H9 (cell line): Measurements from ENCODE around the gene ROBO2. TPM values are rescaled to one million over a fixed set of nuclear protein-coding genes. Genes with fewer than 3 reads are reported as not detected.

ENCODE experiments used
- DNase-seq: peaks from one replicate; pipeline ENCODE4 v3.0.0-alpha.2; 2017
- H2AFZ ChIP-seq: one replicate; pipeline ENCODE4 v1.6.1; 2013; ENCODE audit warnings: mild to moderate bottlenecking, low read length, control low read depth, moderate library complexity
- H2AK5ac ChIP-seq: 2 replicates; pipeline ENCODE4 v1.6.1; 2013; ENCODE audit warnings: low read length, control low read depth, mixed read lengths; ENCODE audit not compliant: insufficient read length
- H2BK120ac ChIP-seq: one replicate; pipeline ENCODE4 v1.6.1; 2013; ENCODE audit warnings: low read depth, mild to moderate bottlenecking, low read length, control low read depth, inconsistent platforms; ENCODE audit not compliant: poor library complexity, severe bottlenecking
- H2BK12ac ChIP-seq: 2 replicates; pipeline ENCODE4 v1.6.1; 2013; ENCODE audit warnings: low read length, control low read depth, mixed read lengths, low read depth; ENCODE audit not compliant: insufficient read length
- H2BK15ac ChIP-seq: 2 replicates; pipeline ENCODE4 v1.6.1; 2013; ENCODE audit warnings: low read depth, low read length, control low read depth
- H2BK20ac ChIP-seq: one replicate; pipeline ENCODE4 v1.6.1; 2013; ENCODE audit warnings: low read depth, mild to moderate bottlenecking, low read length, control low read depth, inconsistent platforms; ENCODE audit not compliant: poor library complexity, severe bottlenecking
- H2BK5ac ChIP-seq: 2 replicates; pipeline ENCODE4 v1.6.1; 2013; ENCODE audit warnings: low read length, control low read depth, mixed read lengths; ENCODE audit not compliant: insufficient read length
- H3K14ac ChIP-seq: 2 replicates; pipeline ENCODE4 v1.6.1; 2013; ENCODE audit warnings: low read length, control low read depth; ENCODE audit not compliant: insufficient read depth
- H3K18ac ChIP-seq: 2 replicates; pipeline ENCODE4 v1.6.1; 2013; ENCODE audit warnings: low read depth, mild to moderate bottlenecking, mixed read lengths, low read length, control low read depth; ENCODE audit not compliant: insufficient read length
- H3K23ac ChIP-seq: 2 replicates; pipeline ENCODE4 v1.6.1; 2013; ENCODE audit warnings: low read length, control low read depth, mixed read lengths, low read depth; ENCODE audit not compliant: insufficient read length
- H3K23me2 ChIP-seq: 2 replicates; pipeline ENCODE4 v1.6.1; 2013; ENCODE audit warnings: low read depth, mild to moderate bottlenecking, mixed read lengths, low read length, control low read depth; ENCODE audit not compliant: insufficient read length, poor library complexity, severe bottlenecking
- H3K27ac ChIP-seq: 2 replicates; pipeline ENCODE4 v1.5.1; 2013; ENCODE audit warnings: low read length, control low read depth, mixed read lengths, low read depth; ENCODE audit not compliant: insufficient read length
- H3K27me3 ChIP-seq: 2 replicates; pipeline ENCODE4 v1.6.1; 2013; ENCODE audit warnings: low read length, control low read depth, inconsistent platforms; ENCODE audit not compliant: insufficient read depth
- H3K4ac ChIP-seq: 2 replicates; pipeline ENCODE4 v1.6.1; 2013; ENCODE audit warnings: low read depth, mild to moderate bottlenecking, control low read depth, inconsistent platforms, low read length, moderate library complexity
- H3K4me1 ChIP-seq: 2 replicates; pipeline ENCODE4 v1.6.1; 2013; ENCODE audit warnings: low read length, control low read depth, inconsistent platforms; ENCODE audit not compliant: insufficient read depth
- H3K4me2 ChIP-seq: 2 replicates; pipeline ENCODE4 v1.6.1; 2013; ENCODE audit warnings: low read length, control low read depth, mixed read lengths; ENCODE audit not compliant: insufficient read length, insufficient read depth
- H3K56ac ChIP-seq: 2 replicates; pipeline ENCODE4 v1.6.1; 2013; ENCODE audit warnings: low read depth, mild to moderate bottlenecking, mixed read lengths, low read length, control low read depth; ENCODE audit not compliant: insufficient read length
- H3K79me1 ChIP-seq: 2 replicates; pipeline ENCODE4 v1.6.1; 2013; ENCODE audit warnings: low read depth, mild to moderate bottlenecking, moderate library complexity, low read length, control low read depth, inconsistent platforms; ENCODE audit not compliant: insufficient read depth, poor library complexity, severe bottlenecking
- H3K79me2 ChIP-seq: 2 replicates; pipeline ENCODE4 v1.6.1; 2013; ENCODE audit warnings: low read length, control low read depth, inconsistent platforms; ENCODE audit not compliant: insufficient read depth
- H3K9ac ChIP-seq: 2 replicates; pipeline ENCODE4 v1.6.1; 2013; ENCODE audit warnings: low read length, control low read depth, mixed read lengths; ENCODE audit not compliant: insufficient read length; ENCODE audit errors: extremely low read depth
- H3K9me3 ChIP-seq: one replicate; pipeline ENCODE4 v1.6.1; 2013; ENCODE audit warnings: low read depth, low read length, inconsistent platforms; ENCODE audit not compliant: control insufficient read depth
- H3T11ph ChIP-seq: one replicate; pipeline ENCODE4 v1.6.1; 2013; ENCODE audit warnings: mild to moderate bottlenecking, low read length, control low read depth, inconsistent platforms
- H4K20me1 ChIP-seq: one replicate; pipeline ENCODE4 v1.6.1; 2013; ENCODE audit not compliant: control insufficient read depth, insufficient read length, insufficient read depth
- H4K5ac ChIP-seq: 2 replicates; pipeline ENCODE4 v1.6.1; 2013; ENCODE audit warnings: low read depth, mild to moderate bottlenecking, mixed read lengths, low read length, control low read depth; ENCODE audit not compliant: insufficient read length
- H4K8ac ChIP-seq: replicated peaks from 2 replicates; pipeline ENCODE4 v1.6.1; 2013; ENCODE audit warnings: low read length, control low read depth, mixed read lengths, low read depth; ENCODE audit not compliant: insufficient read length
- H4K91ac ChIP-seq: 2 replicates; pipeline ENCODE4 v1.6.1; 2013; ENCODE audit warnings: low read depth, mild to moderate bottlenecking, moderate library complexity, mixed read lengths, low read length, control low read depth; ENCODE audit not compliant: insufficient read length
- H3K27ac Mint-ChIP-seq, 3 experiments: 2 replicates in 2 of 3; 3 replicates in 1 of 3; pipeline ENCODE4 v1.8.0; 2020 to 2021; ENCODE audit warnings: mixed read lengths in 3 of 3, mild to moderate bottlenecking in 1 of 3, moderate library complexity in 1 of 3
- H3K27me3 Mint-ChIP-seq: 2 replicates; pipeline ENCODE4 v1.8.0; 2021; ENCODE audit warnings: low read depth, mild to moderate bottlenecking, moderate library complexity, mixed read lengths
- H3K36me3 Mint-ChIP-seq, 3 experiments: 2 replicates in 2 of 3; 3 replicates in 1 of 3; pipeline ENCODE4 v1.8.0; 2020 to 2021; ENCODE audit warnings: low read depth in 3 of 3, mixed read lengths in 3 of 3; ENCODE audit not compliant: insufficient read depth in 1 of 3
- H3K4me1 Mint-ChIP-seq, 2 experiments: 2 replicates each; pipeline ENCODE4 v1.8.0; 2020; ENCODE audit warnings: mixed read lengths in 2 of 2
- H3K4me3 Mint-ChIP-seq, 2 experiments: 2 replicates in 1 of 2; 3 replicates in 1 of 2; pipeline ENCODE4 v1.8.0; 2020 to 2021; ENCODE audit warnings: mild to moderate bottlenecking in 2 of 2, mixed read lengths in 2 of 2, moderate library complexity in 1 of 2
- H3K9me3 Mint-ChIP-seq, 2 experiments: 2 replicates in 1 of 2; 3 replicates in 1 of 2; pipeline ENCODE4 v1.8.0; 2020; ENCODE audit warnings: mild to moderate bottlenecking in 2 of 2, mixed read lengths in 2 of 2, moderate library complexity in 1 of 2
- WGBS: extraction: QIAGEN DNeasy Blood & Tissue Kit; methylation state at CpG from one replicate; pipeline ENCODE4 v1.1.7; 2013; ENCODE audit warnings: missing lambda C conversion rate, low lambda C conversion rate, mixed read lengths; ENCODE audit not compliant: insufficient read length; ENCODE audit errors: extremely low coverage; 5-methylcytosine and 5-hydroxymethylcytosine counted together
- total RNA-seq: library from RNA; stranded (reverse); gene quantifications from 2 replicates; pipeline ENCODE4 v1.2.1, GENCODE V29; 2021
- TF ChIP-seq, protein P1 (sequence below): fragments of 200-600 bp; sonication (generic); conservative IDR thresholded peaks from 3 replicates; pipeline ENCODE4 v1.8.0; 2021; ENCODE audit warnings: antibody characterized with exemption, mild to moderate bottlenecking

ROBO2 gene
- total RNA-seq, 1 experiment from 2014 or later = 2.3 TPM

DNA sequence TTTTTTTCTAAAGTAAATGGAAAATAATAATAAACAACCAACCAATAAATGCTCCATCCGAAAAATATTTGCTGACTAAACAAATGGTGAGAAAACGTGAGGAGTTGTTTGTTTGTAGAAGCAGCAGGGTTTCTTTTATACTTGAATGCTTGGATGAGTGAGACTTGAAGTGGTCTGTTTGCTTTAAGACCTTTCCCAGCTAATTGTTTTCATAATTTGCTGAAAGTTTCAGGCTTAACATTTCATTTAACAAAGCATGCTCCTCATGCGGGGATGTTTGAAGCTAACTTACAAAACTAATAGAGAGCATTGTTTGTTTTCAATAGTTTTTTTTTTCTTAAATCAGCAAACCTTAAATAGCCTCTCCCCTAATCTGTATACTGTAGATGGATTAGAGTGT is 484.6 kb downstream of the ROBO2 start:
- Histone ChIP-seq H3K27ac (no peak overlapping the region), H2BK20ac (no peak overlapping the region), H2BK12ac (no peak overlapping the region), H3K23me2 (no peaks in the 10 kb centered on the region), H2BK5ac (no peak overlapping the region), H4K91ac (no peak overlapping the region), H3K9me3 (no peaks in the 10 kb centered on the region), H4K8ac (no peak overlapping the region), H3K56ac (no peak overlapping the region), H2BK120ac (no peak overlapping the region), H2AFZ (no peak overlapping the region), H3K9ac (no peak overlapping the region), H3K79me1 (no peaks in the 10 kb centered on the region), H3T11ph (no peak overlapping the region), H4K5ac (no peak overlapping the region), H3K4ac (no peak overlapping the region), H2AK5ac (no peak overlapping the region), H3K23ac (no peak overlapping the region), H3K14ac (no peak overlapping the region), H3K18ac (no peak overlapping the region), H3K4me2 (no peak overlapping the region), H3K27me3 (no peaks in the 10 kb centered on the region), H3K79me2 (no peaks in the 10 kb centered on the region), H2BK15ac (no peak overlapping the region), H3K4me1 (no peaks in the 10 kb centered on the region), H4K20me1 (no peaks in the 10 kb centered on the region)
- peaks cover 13 to 22% of the 10 kb centered on the region in 2 experiments for H3K4me1 Mint-ChIP-seq
- no peak overlapping the region for H3K4me3 Mint-ChIP-seq
- no peaks in the 10 kb centered on the region; a peak in 1 of 7 replicates for H3K36me3 Mint-ChIP-seq
- no peak for DNase-seq
- WGBS = no CpG with 5 or more reads among the region's 3 CpGs
- H3K27ac Mint-ChIP-seq = no peak overlapping the region
- TF ChIP-seq, protein P1, sequence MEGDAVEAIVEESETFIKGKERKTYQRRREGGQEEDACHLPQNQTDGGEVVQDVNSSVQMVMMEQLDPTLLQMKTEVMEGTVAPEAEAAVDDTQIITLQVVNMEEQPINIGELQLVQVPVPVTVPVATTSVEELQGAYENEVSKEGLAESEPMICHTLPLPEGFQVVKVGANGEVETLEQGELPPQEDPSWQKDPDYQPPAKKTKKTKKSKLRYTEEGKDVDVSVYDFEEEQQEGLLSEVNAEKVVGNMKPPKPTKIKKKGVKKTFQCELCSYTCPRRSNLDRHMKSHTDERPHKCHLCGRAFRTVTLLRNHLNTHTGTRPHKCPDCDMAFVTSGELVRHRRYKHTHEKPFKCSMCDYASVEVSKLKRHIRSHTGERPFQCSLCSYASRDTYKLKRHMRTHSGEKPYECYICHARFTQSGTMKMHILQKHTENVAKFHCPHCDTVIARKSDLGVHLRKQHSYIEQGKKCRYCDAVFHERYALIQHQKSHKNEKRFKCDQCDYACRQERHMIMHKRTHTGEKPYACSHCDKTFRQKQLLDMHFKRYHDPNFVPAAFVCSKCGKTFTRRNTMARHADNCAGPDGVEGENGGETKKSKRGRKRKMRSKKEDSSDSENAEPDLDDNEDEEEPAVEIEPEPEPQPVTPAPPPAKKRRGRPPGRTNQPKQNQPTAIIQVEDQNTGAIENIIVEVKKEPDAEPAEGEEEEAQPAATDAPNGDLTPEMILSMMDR = no peak
- H3K27me3 Mint-ChIP-seq = peaks cover 2% of the 10 kb centered on the region; the same call in 1 of the 2 replicates
- peaks cover 0 to under 1% of the 10 kb centered on the region in 2 experiments; a peak in 1 of 5 replicates for H3K9me3 Mint-ChIP-seq
